HepG2 (cell line): ENCODE results near the gene RAC3. TPM values are rescaled to one million over a fixed set of nuclear protein-coding genes. Genes with fewer than 3 reads are reported as not detected.
A peak's percentile ranks its signal among the peaks of the same experiment; 100 is the strongest.

Source experiments
- AGO1 ChIP-seq: fragments of 200-400 bp; formaldehyde crosslinking; IDR thresholded peaks from 2 replicates; pipeline ENCODE4 v1.6.1; 2017; ENCODE audit warnings: mild to moderate bottlenecking, low read depth, low read length, moderate library complexity; ENCODE audit not compliant: poor library complexity, severe bottlenecking
- CTCF ChIP-seq: sonication (generic); formaldehyde crosslinking; IDR thresholded peaks from 2 replicates; pipeline ENCODE4 v1.5.0; 2020; ENCODE audit warnings: mild to moderate bottlenecking, missing genetic modification reagents, moderate library complexity
- EEA1 ChIP-seq: sonication (generic); formaldehyde crosslinking; IDR thresholded peaks from 2 replicates; pipeline ENCODE4 v1.5.1; 2020; ENCODE audit warnings: mild to moderate bottlenecking, missing genetic modification reagents, borderline replicate concordance
- HMGXB3 ChIP-seq: sonication (generic); formaldehyde crosslinking; IDR thresholded peaks from 2 replicates; pipeline ENCODE4 v1.4.0; 2020; ENCODE audit warnings: missing genetic modification reagents, borderline replicate concordance
- KDM5B ChIP-seq: sonication (generic); formaldehyde crosslinking; IDR thresholded peaks from 2 replicates; pipeline ENCODE4 v1.4.0; 2020; ENCODE audit warnings: missing genetic modification reagents, mild to moderate bottlenecking, borderline replicate concordance
- MED13 ChIP-seq: sonication (generic); formaldehyde crosslinking; IDR thresholded peaks from 2 replicates; pipeline ENCODE4 v1.5.0; 2020; ENCODE audit warnings: missing genetic modification reagents
- MEIS2 ChIP-seq: sonication (generic); formaldehyde crosslinking; IDR thresholded peaks from 2 replicates; pipeline ENCODE4 v1.9.0; 2021; ENCODE audit warnings: mild to moderate bottlenecking, missing genetic modification reagents
- MTA1 ChIP-seq: sonication (generic); formaldehyde crosslinking; IDR thresholded peaks from 2 replicates; pipeline ENCODE4 v1.4.0; 2020; ENCODE audit warnings: missing genetic modification reagents, mild to moderate bottlenecking, borderline replicate concordance
- MXD4 ChIP-seq: IDR thresholded peaks from 2 replicates; pipeline ENCODE4 v1.6.1; 2016; ENCODE audit warnings: mild to moderate bottlenecking, missing biosample characterization, missing genetic modification reagents
- NONO ChIP-seq, 2 experiments: fragments of 450-650 bp in 1 of 2; sonication (generic) in 1 of 2; formaldehyde crosslinking in 1 of 2; IDR thresholded peaks in 1 of 2; conservative IDR thresholded peaks in 1 of 2; 2 replicates each; pipeline versions ENCODE4 v1.6.1 to v1.8.0; 2017 to 2022; ENCODE audit warnings: mild to moderate bottlenecking in 1 of 2, missing genetic modification reagents in 1 of 2, moderate library complexity in 1 of 2
- PTBP1 ChIP-seq: fragments of 200-400 bp; formaldehyde crosslinking; IDR thresholded peaks from 2 replicates; pipeline ENCODE4 v1.6.1; 2018; ENCODE audit warnings: low read length, low read depth; ENCODE audit not compliant: poor library complexity, severe bottlenecking
- SP5 ChIP-seq: IDR thresholded peaks from 2 replicates; pipeline ENCODE4 v1.6.1; 2016; ENCODE audit warnings: low read depth, borderline replicate concordance
- TFE3 ChIP-seq: IDR thresholded peaks from 2 replicates; pipeline ENCODE4 v1.6.1; 2016
- ZBTB38 ChIP-seq: sonication (generic); formaldehyde crosslinking; IDR thresholded peaks from 2 replicates; pipeline ENCODE4 v1.5.1; 2020; ENCODE audit warnings: mild to moderate bottlenecking, missing genetic modification reagents
- ZNF552 ChIP-seq: sonication (generic); formaldehyde crosslinking; IDR thresholded peaks from 2 replicates; pipeline ENCODE4 v1.9.0; 2022; ENCODE audit warnings: missing genetic modification reagents, mild to moderate bottlenecking, borderline replicate concordance
- ZNF780A ChIP-seq: sonication (generic); formaldehyde crosslinking; IDR thresholded peaks from 2 replicates; pipeline ENCODE4 v1.8.0; 2022; ENCODE audit warnings: mild to moderate bottlenecking, missing genetic modification reagents, moderate library complexity
- ZNF816 ChIP-seq: sonication (generic); formaldehyde crosslinking; IDR thresholded peaks from 2 replicates; pipeline ENCODE4 v1.8.0; 2022; ENCODE audit warnings: missing genetic modification reagents, mild to moderate bottlenecking, borderline replicate concordance
- ZZZ3 ChIP-seq: sonication (generic); formaldehyde crosslinking; IDR thresholded peaks from 2 replicates; pipeline ENCODE4 v1.4.0; 2020; ENCODE audit warnings: missing genetic modification reagents, mild to moderate bottlenecking, borderline replicate concordance
- polyA plus RNA-seq, 8 experiments: library from polyadenylated mRNA; depleted of rRNA in 3 of 8; stranded (reverse) in 7 of 8; unstranded in 1 of 8; fragments of >200 nt; fragmentation: Illumina TruSeq in 4 of 8; extraction: Trizol in 4 of 8; gene quantifications; 2 replicates each; pipeline versions ENCODE4 v1.2.1 to v1.2.3, GENCODE V29; 2011 to 2016; ENCODE audit warnings: low read depth in 4 of 8, missing spikeins in 1 of 8, mixed read lengths in 1 of 8; ENCODE audit not compliant: insufficient read depth in 1 of 8
- total RNA-seq, 5 experiments: library from RNA; depleted of rRNA; stranded (reverse); fragments of >200 nt; fragmentation: Illumina TruSeq; extraction: Trizol; gene quantifications; 2 replicates each; pipeline ENCODE4 v1.2.3, GENCODE V29; 2016; ENCODE audit warnings: low read depth in 1 of 5

RAC3 gene
- total and polyA plus RNA-seq, 2 of the 13 experiments (the other 11 are each of a cell fraction or from before 2014, with no cell fraction given), result 10.5 to 21.3 TPM

- TF ChIP-seq HMGXB3 (CRISPR knock-in tag) (no peak), EEA1 (CRISPR knock-in tag) (no peak), MXD4 (CRISPR knock-in tag) (no peak), AGO1 (peak; percentile 14), TFE3 (CRISPR knock-in tag) (no peak), CTCF (peak; percentile 90), SP5 (0 out of 2 replicates have a peak, but pooled peaks have one; percentile 20), PTBP1 (peak; percentile 72), MEIS2 (CRISPR knock-in tag) (no peak), ZBTB38 (peak; percentile 99), KDM5B (peak; percentile 55; the same call in 1 of the 2 replicates), ZNF552 (CRISPR knock-in tag) (no peak), ZNF816 (CRISPR knock-in tag) (no peak), ZNF780A (CRISPR knock-in tag) (no peak), NONO (IDR thresholded peaks at IDR 0.05) (no peak), NONO (CRISPR knock-in tag; conservative IDR thresholded peaks at IDR 0.05) (0 out of 2 replicates have a peak, but pooled peaks have one; percentile 33), MED13 (CRISPR knock-in tag) (no peak), MTA1 (CRISPR knock-in tag) (peak; percentile 59; the same call in 1 of the 2 replicates), ZZZ3 (0 out of 2 replicates have a peak, but pooled peaks have one; percentile 21)
Observed at GRCh38 chr17:82030470-82031302, 792 bp upstream of the RAC3 start (continued).
